GM12864 (cell line): ENCODE results near the gene ANKIB1.
A peak's percentile ranks its signal among the peaks of the same experiment; 100 is the strongest.

Source experiments
- DNase-seq: peaks from one replicate; pipeline ENCODE4 v3.0.0-alpha.2; 2011; ENCODE audit warnings: low read depth
- H3K4me3 ChIP-seq: 2 replicates; pipeline ENCODE4 v1.5.1; 2011; ENCODE audit warnings: mild to moderate bottlenecking, low read depth, low read length, control low read depth
- TF ChIP-seq, protein P1 (sequence below): IDR thresholded peaks from 2 replicates; pipeline ENCODE4 v1.5.1; 2011; ENCODE audit warnings: low read depth, mild to moderate bottlenecking, moderate library complexity, low read length, control low read depth, inconsistent platforms; ENCODE audit errors: missing control alignments

The ANKIB1 gene, protein sequence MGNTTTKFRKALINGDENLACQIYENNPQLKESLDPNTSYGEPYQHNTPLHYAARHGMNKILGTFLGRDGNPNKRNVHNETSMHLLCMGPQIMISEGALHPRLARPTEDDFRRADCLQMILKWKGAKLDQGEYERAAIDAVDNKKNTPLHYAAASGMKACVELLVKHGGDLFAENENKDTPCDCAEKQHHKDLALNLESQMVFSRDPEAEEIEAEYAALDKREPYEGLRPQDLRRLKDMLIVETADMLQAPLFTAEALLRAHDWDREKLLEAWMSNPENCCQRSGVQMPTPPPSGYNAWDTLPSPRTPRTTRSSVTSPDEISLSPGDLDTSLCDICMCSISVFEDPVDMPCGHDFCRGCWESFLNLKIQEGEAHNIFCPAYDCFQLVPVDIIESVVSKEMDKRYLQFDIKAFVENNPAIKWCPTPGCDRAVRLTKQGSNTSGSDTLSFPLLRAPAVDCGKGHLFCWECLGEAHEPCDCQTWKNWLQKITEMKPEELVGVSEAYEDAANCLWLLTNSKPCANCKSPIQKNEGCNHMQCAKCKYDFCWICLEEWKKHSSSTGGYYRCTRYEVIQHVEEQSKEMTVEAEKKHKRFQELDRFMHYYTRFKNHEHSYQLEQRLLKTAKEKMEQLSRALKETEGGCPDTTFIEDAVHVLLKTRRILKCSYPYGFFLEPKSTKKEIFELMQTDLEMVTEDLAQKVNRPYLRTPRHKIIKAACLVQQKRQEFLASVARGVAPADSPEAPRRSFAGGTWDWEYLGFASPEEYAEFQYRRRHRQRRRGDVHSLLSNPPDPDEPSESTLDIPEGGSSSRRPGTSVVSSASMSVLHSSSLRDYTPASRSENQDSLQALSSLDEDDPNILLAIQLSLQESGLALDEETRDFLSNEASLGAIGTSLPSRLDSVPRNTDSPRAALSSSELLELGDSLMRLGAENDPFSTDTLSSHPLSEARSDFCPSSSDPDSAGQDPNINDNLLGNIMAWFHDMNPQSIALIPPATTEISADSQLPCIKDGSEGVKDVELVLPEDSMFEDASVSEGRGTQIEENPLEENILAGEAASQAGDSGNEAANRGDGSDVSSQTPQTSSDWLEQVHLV

DNA sequence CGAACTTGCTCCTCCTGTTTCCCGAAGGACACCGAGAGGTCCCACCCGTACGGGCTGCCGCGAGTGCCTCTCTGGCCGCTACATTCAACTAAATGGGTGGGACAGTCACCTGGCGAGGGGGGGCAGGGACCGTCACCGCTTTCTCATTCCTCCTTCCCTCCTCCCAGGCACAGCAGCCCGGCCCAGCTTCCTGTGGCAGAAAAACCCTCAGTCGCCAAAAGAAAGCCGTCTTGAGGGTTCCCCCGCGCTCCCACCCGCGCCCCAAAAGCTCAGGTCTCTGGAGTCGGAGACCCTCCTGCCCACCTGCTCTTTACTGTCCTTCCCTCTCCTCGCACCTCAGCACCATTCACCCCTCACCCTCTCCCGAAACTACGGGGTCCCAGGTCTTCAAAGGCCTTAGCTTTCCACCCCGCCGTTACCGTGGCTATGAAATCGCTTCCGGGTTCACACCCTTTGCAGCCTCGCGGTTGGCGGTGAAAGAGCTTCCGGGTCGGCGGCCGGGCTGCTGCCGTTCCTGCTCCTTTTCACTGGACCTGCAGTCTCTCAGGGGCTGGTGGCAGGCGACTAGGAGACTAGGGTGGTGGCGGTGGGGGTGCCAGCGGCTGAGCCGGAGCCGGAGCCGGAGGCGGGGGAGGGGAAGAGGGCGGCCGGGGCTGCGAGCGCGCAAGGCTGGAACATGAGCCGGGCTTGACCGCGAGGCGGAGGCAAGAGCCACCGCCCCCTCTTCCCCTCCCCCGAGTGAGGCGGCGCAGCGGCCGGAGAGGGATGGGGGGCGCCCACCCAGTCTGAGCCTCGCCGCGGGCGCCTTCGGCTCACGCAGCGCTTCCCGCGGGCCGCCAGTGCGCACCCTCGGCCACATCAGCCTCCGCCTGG lies at the start of gene ANKIB1, which contains the start of gene KRIT1:
Gene ANKIB1, plus strand, starts transcription at position 488 of the 873 bp plus-strand sequence. CDS start 49,005 bp downstream, outside the sequence.
Gene KRIT1, minus strand, starts transcription at position 428 of the 873 bp plus-strand sequence. CDS start 3,779 bp downstream, outside the sequence.
- TF ChIP-seq, protein P1, sequence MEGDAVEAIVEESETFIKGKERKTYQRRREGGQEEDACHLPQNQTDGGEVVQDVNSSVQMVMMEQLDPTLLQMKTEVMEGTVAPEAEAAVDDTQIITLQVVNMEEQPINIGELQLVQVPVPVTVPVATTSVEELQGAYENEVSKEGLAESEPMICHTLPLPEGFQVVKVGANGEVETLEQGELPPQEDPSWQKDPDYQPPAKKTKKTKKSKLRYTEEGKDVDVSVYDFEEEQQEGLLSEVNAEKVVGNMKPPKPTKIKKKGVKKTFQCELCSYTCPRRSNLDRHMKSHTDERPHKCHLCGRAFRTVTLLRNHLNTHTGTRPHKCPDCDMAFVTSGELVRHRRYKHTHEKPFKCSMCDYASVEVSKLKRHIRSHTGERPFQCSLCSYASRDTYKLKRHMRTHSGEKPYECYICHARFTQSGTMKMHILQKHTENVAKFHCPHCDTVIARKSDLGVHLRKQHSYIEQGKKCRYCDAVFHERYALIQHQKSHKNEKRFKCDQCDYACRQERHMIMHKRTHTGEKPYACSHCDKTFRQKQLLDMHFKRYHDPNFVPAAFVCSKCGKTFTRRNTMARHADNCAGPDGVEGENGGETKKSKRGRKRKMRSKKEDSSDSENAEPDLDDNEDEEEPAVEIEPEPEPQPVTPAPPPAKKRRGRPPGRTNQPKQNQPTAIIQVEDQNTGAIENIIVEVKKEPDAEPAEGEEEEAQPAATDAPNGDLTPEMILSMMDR = no peak
- DNase-seq = peak; percentile 71
- H3K4me3 ChIP-seq = peak within 1 kb of the TSS; percentile 90

DNA sequence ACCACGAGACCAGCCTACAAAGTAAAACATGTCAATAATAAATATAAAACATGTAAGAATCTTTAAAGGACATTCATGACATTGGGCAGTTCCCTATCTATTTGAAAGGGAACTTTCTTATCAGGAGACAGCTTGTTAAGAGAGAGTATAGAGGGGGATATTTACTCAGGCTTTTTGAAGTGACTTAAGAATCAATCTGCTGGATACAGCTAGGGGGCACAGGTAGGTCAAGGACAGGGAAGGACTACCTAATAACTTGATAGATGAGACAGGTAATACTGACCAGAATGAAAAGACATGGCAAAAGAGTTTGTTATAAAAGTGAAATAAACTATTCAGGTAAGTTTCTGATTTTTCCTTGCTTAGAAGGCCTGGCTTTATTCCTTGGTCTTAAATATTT lies 45.0 kb upstream of the ANKIB1 start:
- H3K4me3 ChIP-seq = no peak overlapping the region
- TF ChIP-seq, protein P1 = peak; percentile 11

DNA sequence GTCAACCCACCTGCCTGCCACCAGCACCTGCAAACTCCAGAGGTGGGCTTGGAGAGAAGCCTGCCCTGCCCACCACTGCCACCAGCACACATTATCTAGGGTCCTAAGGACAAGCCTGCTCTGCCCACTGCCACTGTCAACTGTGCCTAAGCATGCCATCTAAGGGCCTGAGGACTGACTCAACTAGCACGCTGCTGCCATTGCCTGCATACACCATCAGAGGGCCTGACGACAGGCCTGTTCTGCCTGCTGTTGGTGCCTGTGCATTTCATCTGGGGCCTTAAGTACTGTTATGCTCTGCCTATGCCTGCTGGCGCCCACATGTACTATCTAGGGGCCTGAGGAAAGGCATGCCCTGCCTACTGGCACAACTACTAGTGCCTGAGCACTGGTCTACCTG lies 39.8 kb upstream of the ANKIB1 start:
- TF ChIP-seq, protein P1 = no peak
- no peak for DNase-seq
- H3K4me3 ChIP-seq = no peak overlapping the region

More for the DNA sequence above, 45.0 kb upstream of the ANKIB1 start:
- no peak for DNase-seq

DNA sequence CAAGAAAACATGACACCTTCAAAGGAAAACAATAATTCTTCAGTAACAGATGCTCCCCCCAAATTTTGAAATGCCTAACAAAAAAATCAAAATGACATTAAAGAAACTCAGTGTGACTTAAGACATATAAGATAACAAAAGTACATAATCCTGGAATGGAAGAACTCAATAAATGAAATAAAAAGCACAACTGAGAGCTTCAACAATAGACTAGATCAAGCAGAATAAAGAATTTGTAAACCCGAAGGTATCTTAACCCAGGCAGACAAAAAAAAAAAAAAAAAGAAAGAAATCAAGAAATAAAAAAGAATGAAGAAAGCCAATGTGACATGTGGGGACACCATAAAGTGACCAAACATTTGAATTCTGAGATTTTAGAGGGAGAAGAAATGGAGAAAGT lies 39.1 kb upstream of the ANKIB1 start:
- H3K4me3 ChIP-seq = no peak overlapping the region
- TF ChIP-seq, protein P1 = no peak
- no peak for DNase-seq

DNA sequence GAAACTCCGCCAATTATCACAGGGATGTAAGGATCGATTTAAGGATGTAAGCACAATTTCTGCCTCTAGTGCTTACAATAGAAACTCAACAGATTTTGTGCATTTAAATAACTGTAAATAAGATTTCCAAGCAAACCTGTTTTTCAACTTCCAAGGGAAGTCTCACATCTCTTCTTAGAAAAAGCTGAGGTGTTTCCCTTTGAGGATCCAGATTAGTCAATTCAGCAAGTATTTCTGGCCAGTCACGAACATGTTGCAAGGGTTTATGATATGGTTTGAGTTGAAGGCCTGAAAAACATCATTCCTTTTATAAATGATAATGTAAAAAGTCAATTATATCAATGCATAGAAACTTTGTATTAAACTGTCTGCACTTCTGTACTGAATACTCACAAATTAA lies 24.0 kb upstream of the ANKIB1 start:
- TF ChIP-seq, protein P1 = no peak

DNA sequence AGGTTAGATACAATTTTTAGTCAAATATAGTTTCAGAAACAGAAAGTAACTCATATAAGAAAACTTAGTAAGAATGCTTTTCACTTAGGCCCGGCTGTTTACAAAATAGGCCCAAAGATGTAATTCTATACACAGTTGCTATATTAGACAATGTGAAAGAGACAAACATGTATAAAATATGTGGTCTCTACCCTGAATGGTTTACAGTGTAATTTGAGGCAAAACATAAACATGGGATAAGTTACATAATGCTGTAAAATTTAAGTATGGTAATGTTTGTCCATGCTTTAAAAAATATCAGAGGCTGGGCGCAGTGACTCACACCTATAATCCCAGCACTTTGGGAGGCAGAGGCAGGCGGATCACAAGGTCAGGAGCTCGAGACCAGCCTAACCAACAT lies 18.8 kb upstream of the ANKIB1 start:
- TF ChIP-seq, protein P1 = no peak
- H3K4me3 ChIP-seq = no peak overlapping the region
- DNase-seq = no peak

More for the DNA sequence above, 24.0 kb upstream of the ANKIB1 start:
- DNase-seq = no peak
- H3K4me3 ChIP-seq = no peak overlapping the region
